Mucosa of gallbladder (tissue), 1 donor: ENCODE data around the gene UBIAD1. TPM values are rescaled to one million over a fixed set of nuclear protein-coding genes. Genes with fewer than 3 reads are reported as not detected.
"Not testable (repeated sequence)": the region's sequence is repeated elsewhere in the genome, so short reads cannot be mapped to it uniquely, and the experiment has no call there.

ENCODE experiments used
- DNase-seq: peaks from one replicate; pipeline ENCODE4 v3.0.0-alpha.2; 2020; ENCODE audit warnings: low spot score
- total RNA-seq: library from RNA; stranded (reverse); gene quantifications from one replicate; pipeline ENCODE4 v1.2.1, GENCODE V29; 2021
- donor health status: DM: no; HTN: no; CAD: no.

UBIAD1 gene
- total RNA-seq, 1 donor from 2014 or later: 10.2 TPM

- DNase-seq: no peak
Observed at GRCh38 chr1:11279630-11280029, 6.6 kb downstream of the UBIAD1 start.

GRCh38 chr1:11280719-11281376 lies 7.8 kb downstream of the UBIAD1 start:
- DNase-seq: no peak

- DNase-seq: peak; percentile 26
Observed at GRCh38 chr1:11281518-11282331, 8.7 kb downstream of the UBIAD1 start.

- DNase-seq: no peak
Observed at GRCh38 chr1:11283151-11283550, 10.2 kb downstream of the UBIAD1 start.

GRCh38 chr1:11284784-11285183 lies 11.8 kb downstream of the UBIAD1 start:
- DNase-seq: no peak

- no peak for DNase-seq
Observed at GRCh38 chr1:11285883-11286734, 13.1 kb downstream of the UBIAD1 start.

GRCh38 chr1:11286735-11287410 lies 13.9 kb downstream of the UBIAD1 start:
- DNase-seq: no peak

GRCh38 chr1:11289064-11289463 lies 16.1 kb downstream of the UBIAD1 start:
- DNase-seq: no peak

- DNase-seq: no peak
Observed at GRCh38 chr1:11291049-11291448, 18.1 kb downstream of the UBIAD1 start.

- DNase-seq: no peak
Observed at GRCh38 chr1:11293856-11294255, 20.9 kb downstream of the UBIAD1 start.

- DNase-seq: no peak
Observed at GRCh38 chr1:11294951-11295350, 22.0 kb downstream of the UBIAD1 start.

- no peak for DNase-seq
Observed at GRCh38 chr1:11295905-11296304, 22.9 kb downstream of the UBIAD1 start.

- not testable (repeated sequence) for DNase-seq
Observed at GRCh38 chr1:11297774-11298173, 24.8 kb downstream of the UBIAD1 start.

- DNase-seq: no peak
Observed at GRCh38 chr1:11298390-11299224, 25.6 kb downstream of the UBIAD1 start.

- DNase-seq: no peak
Observed at GRCh38 chr1:11299225-11299574, 26.2 kb downstream of the UBIAD1 start.

GRCh38 chr1:11301601-11302000 lies 28.6 kb downstream of the UBIAD1 start:
- no peak for DNase-seq

- DNase-seq: no peak
Observed at GRCh38 chr1:11302366-11302765, 29.4 kb downstream of the UBIAD1 start.

- not testable (repeated sequence) for DNase-seq
Observed at GRCh38 chr1:11305516-11305915, 32.5 kb downstream of the UBIAD1 start.

GRCh38 chr1:11307852-11308251 lies 34.9 kb downstream of the UBIAD1 start:
- no peak for DNase-seq

GRCh38 chr1:11308699-11309224 lies 35.8 kb downstream of the UBIAD1 start:
- no peak for DNase-seq

GRCh38 chr1:11309385-11309784 lies 36.4 kb downstream of the UBIAD1 start:
- no peak for DNase-seq
